Measurements from ENCODE around the gene RASSF8.

RASSF8 gene

GRCh38 chr12:26091822-26092221 is 133.3 kb downstream of the RASSF8 start:
- no peak for TF ChIP-seq SUZ12 (IDR thresholded peaks at IDR 0.05; ENCODE audit: extremely low read depth, insufficient read depth, insufficient read length)
- TF ChIP-seq YY1 (IDR thresholded peaks at IDR 0.05; ENCODE audit: insufficient read depth, insufficient read length) = no peak
- TF ChIP-seq ZNF274 (IDR thresholded peaks at IDR 0.05; ENCODE audit: low read depth, low read length) = no peak
- Histone ChIP-seq H3K27me3 (ENCODE audit: insufficient read depth, insufficient read length) (no peaks in the 10 kb centered on the region), H3K9ac (ENCODE audit: insufficient read length, low read depth) (no peak overlapping the region), H3K4me1 (ENCODE audit: insufficient read depth, insufficient read length) (no peaks in the 10 kb centered on the region), H3K36me3 (ENCODE audit: insufficient read depth, insufficient read length, low read length) (no peaks in the 10 kb centered on the region), H3K4me3 (ENCODE audit: insufficient read length, low read depth) (no peak overlapping the region), H3K9me3 (ENCODE audit: insufficient read depth, low read length) (no peaks in the 10 kb centered on the region)
- DNase-seq (ENCODE audit: low read depth, low spot score) = no peak

- H3K4me3 ChIP-seq (ENCODE audit: insufficient read length, low read depth) = no peak overlapping the region
- H3K36me3 ChIP-seq (ENCODE audit: insufficient read depth, insufficient read length, low read length) = no peaks in the 10 kb centered on the region
- H3K9me3 ChIP-seq (ENCODE audit: insufficient read depth, low read length) = no peaks in the 10 kb centered on the region
- H3K9ac ChIP-seq (ENCODE audit: insufficient read length, low read depth) = no peak overlapping the region
- no peaks in the 10 kb centered on the region for H3K4me1 ChIP-seq (ENCODE audit: insufficient read depth, insufficient read length)
- no peak for TF ChIP-seq YY1 (IDR thresholded peaks at IDR 0.05; ENCODE audit: insufficient read depth, insufficient read length)
- TF ChIP-seq ZNF274 (IDR thresholded peaks at IDR 0.05; ENCODE audit: low read depth, low read length) = no peak
- TF ChIP-seq SUZ12 (IDR thresholded peaks at IDR 0.05; ENCODE audit: extremely low read depth, insufficient read depth, insufficient read length) = no peak
- no peak for DNase-seq (ENCODE audit: low read depth, low spot score)
- H3K27me3 ChIP-seq (ENCODE audit: insufficient read depth, insufficient read length) = no peaks in the 10 kb centered on the region
These were observed 134.0 kb downstream of the RASSF8 start for GRCh38 chr12:26092346-26093105.

GRCh38 chr12:26095186-26095585 is 136.7 kb downstream of the RASSF8 start:
- Histone ChIP-seq H3K36me3 (ENCODE audit: insufficient read depth, insufficient read length, low read length) (no peaks in the 10 kb centered on the region), H3K27me3 (ENCODE audit: insufficient read depth, insufficient read length) (no peaks in the 10 kb centered on the region), H3K9ac (ENCODE audit: insufficient read length, low read depth) (no peak overlapping the region), H3K9me3 (ENCODE audit: insufficient read depth, low read length) (no peaks in the 10 kb centered on the region), H3K4me3 (ENCODE audit: insufficient read length, low read depth) (no peak overlapping the region), H3K4me1 (ENCODE audit: insufficient read depth, insufficient read length) (no peaks in the 10 kb centered on the region)
- no peak for TF ChIP-seq YY1 (IDR thresholded peaks at IDR 0.05; ENCODE audit: insufficient read depth, insufficient read length)
- no peak for TF ChIP-seq ZNF274 (IDR thresholded peaks at IDR 0.05; ENCODE audit: low read depth, low read length)
- no peak for TF ChIP-seq SUZ12 (IDR thresholded peaks at IDR 0.05; ENCODE audit: extremely low read depth, insufficient read depth, insufficient read length)
- no peak for DNase-seq (ENCODE audit: low read depth, low spot score)

- no peak for TF ChIP-seq ZNF274 (IDR thresholded peaks at IDR 0.05; ENCODE audit: low read depth, low read length)
- TF ChIP-seq SUZ12 (IDR thresholded peaks at IDR 0.05; ENCODE audit: extremely low read depth, insufficient read depth, insufficient read length) = no peak
- no peak for TF ChIP-seq YY1 (IDR thresholded peaks at IDR 0.05; ENCODE audit: insufficient read depth, insufficient read length)
- no peak for DNase-seq (ENCODE audit: low read depth, low spot score)
- Histone ChIP-seq H3K4me1 (ENCODE audit: insufficient read depth, insufficient read length) (no peaks in the 10 kb centered on the region), H3K36me3 (ENCODE audit: insufficient read depth, insufficient read length, low read length) (no peaks in the 10 kb centered on the region), H3K27me3 (ENCODE audit: insufficient read depth, insufficient read length) (no peaks in the 10 kb centered on the region), H3K9ac (ENCODE audit: insufficient read length, low read depth) (no peak overlapping the region), H3K4me3 (ENCODE audit: insufficient read length, low read depth) (no peak overlapping the region), H3K9me3 (ENCODE audit: insufficient read depth, low read length) (no peaks in the 10 kb centered on the region)
These were observed 137.6 kb downstream of the RASSF8 start for GRCh38 chr12:26096036-26096435.

- TF ChIP-seq ZNF274 (IDR thresholded peaks at IDR 0.05; ENCODE audit: low read depth, low read length) (no peak), SUZ12 (IDR thresholded peaks at IDR 0.05; ENCODE audit: extremely low read depth, insufficient read depth, insufficient read length) (no peak), YY1 (IDR thresholded peaks at IDR 0.05; ENCODE audit: insufficient read depth, insufficient read length) (no peak)
- Histone ChIP-seq H3K36me3 (ENCODE audit: insufficient read depth, insufficient read length, low read length) (no peaks in the 10 kb centered on the region), H3K4me3 (ENCODE audit: insufficient read length, low read depth) (no peak overlapping the region), H3K4me1 (ENCODE audit: insufficient read depth, insufficient read length) (no peaks in the 10 kb centered on the region), H3K9me3 (ENCODE audit: insufficient read depth, low read length) (no peaks in the 10 kb centered on the region), H3K9ac (ENCODE audit: insufficient read length, low read depth) (no peak overlapping the region), H3K27me3 (ENCODE audit: insufficient read depth, insufficient read length) (no peaks in the 10 kb centered on the region)
- DNase-seq (ENCODE audit: low read depth, low spot score) = peak; percentile 93
These were observed 138.8 kb downstream of the RASSF8 start for GRCh38 chr12:26097046-26097878.

- Histone ChIP-seq H3K27me3 (ENCODE audit: insufficient read depth, insufficient read length) (no peaks in the 10 kb centered on the region), H3K36me3 (ENCODE audit: insufficient read depth, insufficient read length, low read length) (no peaks in the 10 kb centered on the region), H3K4me3 (ENCODE audit: insufficient read length, low read depth) (no peak overlapping the region), H3K9me3 (ENCODE audit: insufficient read depth, low read length) (no peaks in the 10 kb centered on the region), H3K9ac (ENCODE audit: insufficient read length, low read depth) (no peak overlapping the region), H3K4me1 (ENCODE audit: insufficient read depth, insufficient read length) (no peaks in the 10 kb centered on the region)
- DNase-seq (ENCODE audit: low read depth, low spot score) = no peak
- TF ChIP-seq SUZ12 (IDR thresholded peaks at IDR 0.05; ENCODE audit: extremely low read depth, insufficient read depth, insufficient read length) (no peak), YY1 (IDR thresholded peaks at IDR 0.05; ENCODE audit: insufficient read depth, insufficient read length) (no peak), ZNF274 (IDR thresholded peaks at IDR 0.05; ENCODE audit: low read depth, low read length) (no peak)
These were observed 142.3 kb downstream of the RASSF8 start for GRCh38 chr12:26100666-26101349.

GRCh38 chr12:26101350-26101734 is 142.9 kb downstream of the RASSF8 start:
- H3K4me1 ChIP-seq (ENCODE audit: insufficient read depth, insufficient read length) = no peaks in the 10 kb centered on the region
- no peak overlapping the region for H3K4me3 ChIP-seq (ENCODE audit: insufficient read length, low read depth)
- DNase-seq (ENCODE audit: low read depth, low spot score) = no peak
- H3K27me3 ChIP-seq (ENCODE audit: insufficient read depth, insufficient read length) = no peaks in the 10 kb centered on the region
- no peak overlapping the region for H3K9ac ChIP-seq (ENCODE audit: insufficient read length, low read depth)
- no peaks in the 10 kb centered on the region for H3K36me3 ChIP-seq (ENCODE audit: insufficient read depth, insufficient read length, low read length)
- TF ChIP-seq YY1 (IDR thresholded peaks at IDR 0.05; ENCODE audit: insufficient read depth, insufficient read length) (no peak), SUZ12 (IDR thresholded peaks at IDR 0.05; ENCODE audit: extremely low read depth, insufficient read depth, insufficient read length) (no peak), ZNF274 (IDR thresholded peaks at IDR 0.05; ENCODE audit: low read depth, low read length) (no peak)
- H3K9me3 ChIP-seq (ENCODE audit: insufficient read depth, low read length) = no peaks in the 10 kb centered on the region

Measured in NT2/D1 (cell line).